H9 (cell line): ENCODE results near the gene DMRTC2. TPM values are rescaled to one million over a fixed set of nuclear protein-coding genes. Genes with fewer than 3 reads are reported as not detected.

Source experiments
- DNase-seq: peaks from one replicate; pipeline ENCODE4 v3.0.0-alpha.2; 2017
- H2AFZ ChIP-seq: one replicate; pipeline ENCODE4 v1.6.1; 2013; ENCODE audit warnings: mild to moderate bottlenecking, low read length, control low read depth, moderate library complexity
- H2AK5ac ChIP-seq: 2 replicates; pipeline ENCODE4 v1.6.1; 2013; ENCODE audit warnings: low read length, control low read depth, mixed read lengths; ENCODE audit not compliant: insufficient read length
- H2BK120ac ChIP-seq: one replicate; pipeline ENCODE4 v1.6.1; 2013; ENCODE audit warnings: low read depth, mild to moderate bottlenecking, low read length, control low read depth, inconsistent platforms; ENCODE audit not compliant: poor library complexity, severe bottlenecking
- H2BK12ac ChIP-seq: 2 replicates; pipeline ENCODE4 v1.6.1; 2013; ENCODE audit warnings: low read length, control low read depth, mixed read lengths, low read depth; ENCODE audit not compliant: insufficient read length
- H2BK15ac ChIP-seq: 2 replicates; pipeline ENCODE4 v1.6.1; 2013; ENCODE audit warnings: low read depth, low read length, control low read depth
- H2BK20ac ChIP-seq: one replicate; pipeline ENCODE4 v1.6.1; 2013; ENCODE audit warnings: low read depth, mild to moderate bottlenecking, low read length, control low read depth, inconsistent platforms; ENCODE audit not compliant: poor library complexity, severe bottlenecking
- H2BK5ac ChIP-seq: 2 replicates; pipeline ENCODE4 v1.6.1; 2013; ENCODE audit warnings: low read length, control low read depth, mixed read lengths; ENCODE audit not compliant: insufficient read length
- H3K14ac ChIP-seq: 2 replicates; pipeline ENCODE4 v1.6.1; 2013; ENCODE audit warnings: low read length, control low read depth; ENCODE audit not compliant: insufficient read depth
- H3K18ac ChIP-seq: 2 replicates; pipeline ENCODE4 v1.6.1; 2013; ENCODE audit warnings: low read depth, mild to moderate bottlenecking, mixed read lengths, low read length, control low read depth; ENCODE audit not compliant: insufficient read length
- H3K23ac ChIP-seq: 2 replicates; pipeline ENCODE4 v1.6.1; 2013; ENCODE audit warnings: low read length, control low read depth, mixed read lengths, low read depth; ENCODE audit not compliant: insufficient read length
- H3K23me2 ChIP-seq: 2 replicates; pipeline ENCODE4 v1.6.1; 2013; ENCODE audit warnings: low read depth, mild to moderate bottlenecking, mixed read lengths, low read length, control low read depth; ENCODE audit not compliant: insufficient read length, poor library complexity, severe bottlenecking
- H3K27ac ChIP-seq: 2 replicates; pipeline ENCODE4 v1.5.1; 2013; ENCODE audit warnings: low read length, control low read depth, mixed read lengths, low read depth; ENCODE audit not compliant: insufficient read length
- H3K27me3 ChIP-seq: 2 replicates; pipeline ENCODE4 v1.6.1; 2013; ENCODE audit warnings: low read length, control low read depth, inconsistent platforms; ENCODE audit not compliant: insufficient read depth
- H3K4ac ChIP-seq: 2 replicates; pipeline ENCODE4 v1.6.1; 2013; ENCODE audit warnings: low read depth, mild to moderate bottlenecking, control low read depth, inconsistent platforms, low read length, moderate library complexity
- H3K4me1 ChIP-seq: 2 replicates; pipeline ENCODE4 v1.6.1; 2013; ENCODE audit warnings: low read length, control low read depth, inconsistent platforms; ENCODE audit not compliant: insufficient read depth
- H3K4me2 ChIP-seq: 2 replicates; pipeline ENCODE4 v1.6.1; 2013; ENCODE audit warnings: low read length, control low read depth, mixed read lengths; ENCODE audit not compliant: insufficient read length, insufficient read depth
- H3K56ac ChIP-seq: 2 replicates; pipeline ENCODE4 v1.6.1; 2013; ENCODE audit warnings: low read depth, mild to moderate bottlenecking, mixed read lengths, low read length, control low read depth; ENCODE audit not compliant: insufficient read length
- H3K79me1 ChIP-seq: 2 replicates; pipeline ENCODE4 v1.6.1; 2013; ENCODE audit warnings: low read depth, mild to moderate bottlenecking, moderate library complexity, low read length, control low read depth, inconsistent platforms; ENCODE audit not compliant: insufficient read depth, poor library complexity, severe bottlenecking
- H3K79me2 ChIP-seq: 2 replicates; pipeline ENCODE4 v1.6.1; 2013; ENCODE audit warnings: low read length, control low read depth, inconsistent platforms; ENCODE audit not compliant: insufficient read depth
- H3K9ac ChIP-seq: 2 replicates; pipeline ENCODE4 v1.6.1; 2013; ENCODE audit warnings: low read length, control low read depth, mixed read lengths; ENCODE audit not compliant: insufficient read length; ENCODE audit errors: extremely low read depth
- H3K9me3 ChIP-seq: one replicate; pipeline ENCODE4 v1.6.1; 2013; ENCODE audit warnings: low read depth, low read length, inconsistent platforms; ENCODE audit not compliant: control insufficient read depth
- H3T11ph ChIP-seq: one replicate; pipeline ENCODE4 v1.6.1; 2013; ENCODE audit warnings: mild to moderate bottlenecking, low read length, control low read depth, inconsistent platforms
- H4K20me1 ChIP-seq: one replicate; pipeline ENCODE4 v1.6.1; 2013; ENCODE audit not compliant: control insufficient read depth, insufficient read length, insufficient read depth
- H4K5ac ChIP-seq: 2 replicates; pipeline ENCODE4 v1.6.1; 2013; ENCODE audit warnings: low read depth, mild to moderate bottlenecking, mixed read lengths, low read length, control low read depth; ENCODE audit not compliant: insufficient read length
- H4K8ac ChIP-seq: replicated peaks from 2 replicates; pipeline ENCODE4 v1.6.1; 2013; ENCODE audit warnings: low read length, control low read depth, mixed read lengths, low read depth; ENCODE audit not compliant: insufficient read length
- H4K91ac ChIP-seq: 2 replicates; pipeline ENCODE4 v1.6.1; 2013; ENCODE audit warnings: low read depth, mild to moderate bottlenecking, moderate library complexity, mixed read lengths, low read length, control low read depth; ENCODE audit not compliant: insufficient read length
- H3K27ac Mint-ChIP-seq, 3 experiments: 2 replicates in 2 of 3; 3 replicates in 1 of 3; pipeline ENCODE4 v1.8.0; 2020 to 2021; ENCODE audit warnings: mixed read lengths in 3 of 3, mild to moderate bottlenecking in 1 of 3, moderate library complexity in 1 of 3
- H3K27me3 Mint-ChIP-seq: 2 replicates; pipeline ENCODE4 v1.8.0; 2021; ENCODE audit warnings: low read depth, mild to moderate bottlenecking, moderate library complexity, mixed read lengths
- H3K36me3 Mint-ChIP-seq, 3 experiments: 2 replicates in 2 of 3; 3 replicates in 1 of 3; pipeline ENCODE4 v1.8.0; 2020 to 2021; ENCODE audit warnings: low read depth in 3 of 3, mixed read lengths in 3 of 3; ENCODE audit not compliant: insufficient read depth in 1 of 3
- H3K4me1 Mint-ChIP-seq, 2 experiments: 2 replicates each; pipeline ENCODE4 v1.8.0; 2020; ENCODE audit warnings: mixed read lengths in 2 of 2
- H3K4me3 Mint-ChIP-seq, 2 experiments: 2 replicates in 1 of 2; 3 replicates in 1 of 2; pipeline ENCODE4 v1.8.0; 2020 to 2021; ENCODE audit warnings: mild to moderate bottlenecking in 2 of 2, mixed read lengths in 2 of 2, moderate library complexity in 1 of 2
- H3K9me3 Mint-ChIP-seq, 2 experiments: 2 replicates in 1 of 2; 3 replicates in 1 of 2; pipeline ENCODE4 v1.8.0; 2020; ENCODE audit warnings: mild to moderate bottlenecking in 2 of 2, mixed read lengths in 2 of 2, moderate library complexity in 1 of 2
- WGBS: extraction: QIAGEN DNeasy Blood & Tissue Kit; methylation state at CpG from one replicate; pipeline ENCODE4 v1.1.7; 2013; ENCODE audit warnings: missing lambda C conversion rate, low lambda C conversion rate, mixed read lengths; ENCODE audit not compliant: insufficient read length; ENCODE audit errors: extremely low coverage; 5-methylcytosine and 5-hydroxymethylcytosine counted together
- total RNA-seq: library from RNA; stranded (reverse); gene quantifications from 2 replicates; pipeline ENCODE4 v1.2.1, GENCODE V29; 2021
- TF ChIP-seq, protein P1 (sequence below): fragments of 200-600 bp; sonication (generic); conservative IDR thresholded peaks from 3 replicates; pipeline ENCODE4 v1.8.0; 2021; ENCODE audit warnings: antibody characterized with exemption, mild to moderate bottlenecking

The DMRTC2 gene
- total RNA-seq, 1 experiment from 2014 or later: not detected

DNA sequence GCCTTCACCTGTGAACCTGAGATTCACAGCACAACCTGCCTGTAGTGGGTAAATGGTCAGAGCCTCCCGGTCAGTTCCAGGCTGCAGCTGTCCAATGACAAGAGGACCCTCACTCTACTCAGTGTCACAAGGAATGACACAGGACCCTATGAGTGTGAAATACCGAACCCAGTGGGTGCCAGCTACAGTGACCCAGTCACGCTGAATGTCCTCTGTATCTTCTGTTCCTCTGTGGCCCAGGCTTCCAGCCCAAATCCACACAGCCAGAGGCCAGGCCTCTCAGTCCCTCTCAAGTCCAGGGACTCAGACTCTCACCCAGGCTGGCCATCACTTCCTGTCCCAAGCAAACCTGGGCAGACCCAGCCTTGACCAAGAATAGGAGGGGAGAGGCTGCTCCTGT lies 37.7 kb upstream of the DMRTC2 start:
- WGBS: no CpG with 5 or more reads among the region's 3 CpGs

More for the DNA sequence above, 37.7 kb upstream of the DMRTC2 start:
- no peak overlapping the region for H3K27ac Mint-ChIP-seq
- H4K5ac ChIP-seq: no peak overlapping the region
- no peaks in the 10 kb centered on the region for H4K20me1 ChIP-seq
- H3K4me1 ChIP-seq: no peaks in the 10 kb centered on the region
- no peak overlapping the region for H2AK5ac ChIP-seq
- H2BK120ac ChIP-seq: no peak overlapping the region
- H3K56ac ChIP-seq: no peak overlapping the region
- no peak overlapping the region for H4K91ac ChIP-seq
- no peaks in the 10 kb centered on the region for H3K79me2 ChIP-seq
- no peak overlapping the region for H4K8ac ChIP-seq
- DNase-seq: no peak
- H3K79me1 ChIP-seq: no peaks in the 10 kb centered on the region
- no peaks in the 10 kb centered on the region for H3K4me1 Mint-ChIP-seq
- no peak overlapping the region for H2BK12ac ChIP-seq
- no peak overlapping the region for H3K14ac ChIP-seq
- H2AFZ ChIP-seq: no peak overlapping the region
- H3K23ac ChIP-seq: no peak overlapping the region
- H3K27me3 Mint-ChIP-seq: peaks cover 3% of the 10 kb centered on the region
- no peak overlapping the region for H2BK5ac ChIP-seq
- no peak overlapping the region for H3K4me3 Mint-ChIP-seq
- H3K36me3 Mint-ChIP-seq: peaks cover 0 to 26% (median 2%) of the 10 kb centered on the region in 3 experiments; a peak in 4 of 7 replicates
- H3K18ac ChIP-seq: no peak overlapping the region
- H3K27me3 ChIP-seq: no peaks in the 10 kb centered on the region; the same call in 1 of the 2 replicates
- TF ChIP-seq, protein P1, sequence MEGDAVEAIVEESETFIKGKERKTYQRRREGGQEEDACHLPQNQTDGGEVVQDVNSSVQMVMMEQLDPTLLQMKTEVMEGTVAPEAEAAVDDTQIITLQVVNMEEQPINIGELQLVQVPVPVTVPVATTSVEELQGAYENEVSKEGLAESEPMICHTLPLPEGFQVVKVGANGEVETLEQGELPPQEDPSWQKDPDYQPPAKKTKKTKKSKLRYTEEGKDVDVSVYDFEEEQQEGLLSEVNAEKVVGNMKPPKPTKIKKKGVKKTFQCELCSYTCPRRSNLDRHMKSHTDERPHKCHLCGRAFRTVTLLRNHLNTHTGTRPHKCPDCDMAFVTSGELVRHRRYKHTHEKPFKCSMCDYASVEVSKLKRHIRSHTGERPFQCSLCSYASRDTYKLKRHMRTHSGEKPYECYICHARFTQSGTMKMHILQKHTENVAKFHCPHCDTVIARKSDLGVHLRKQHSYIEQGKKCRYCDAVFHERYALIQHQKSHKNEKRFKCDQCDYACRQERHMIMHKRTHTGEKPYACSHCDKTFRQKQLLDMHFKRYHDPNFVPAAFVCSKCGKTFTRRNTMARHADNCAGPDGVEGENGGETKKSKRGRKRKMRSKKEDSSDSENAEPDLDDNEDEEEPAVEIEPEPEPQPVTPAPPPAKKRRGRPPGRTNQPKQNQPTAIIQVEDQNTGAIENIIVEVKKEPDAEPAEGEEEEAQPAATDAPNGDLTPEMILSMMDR: no peak
- H2BK20ac ChIP-seq: no peak overlapping the region
- H3K27ac ChIP-seq: no peak overlapping the region
- H3K23me2 ChIP-seq: no peaks in the 10 kb centered on the region
- peaks cover 14 to 89% of the 10 kb centered on the region in 2 experiments for H3K9me3 Mint-ChIP-seq
- H3K9ac ChIP-seq: no peak overlapping the region
- H3K9me3 ChIP-seq: no peaks in the 10 kb centered on the region
- H3T11ph ChIP-seq: no peak overlapping the region
- H3K4me2 ChIP-seq: no peak overlapping the region
- H2BK15ac ChIP-seq: no peak overlapping the region
- H3K4ac ChIP-seq: no peak overlapping the region
